Upper lobe of left lung (tissue), 4 donors: ENCODE data around the gene EXD1.

ENCODE experiments used
- EP300 ChIP-seq, 4 donors: sonication (generic); formaldehyde crosslinking; IDR thresholded peaks; one replicate each; pipeline ENCODE4 v1.5.1; 2017; ENCODE audit warnings: antibody characterized with exemption in 4 of 4, control low read depth in 2 of 4
- POLR2A ChIP-seq, 4 donors: fragments of 450-650 bp; IDR thresholded peaks; one replicate each; pipeline ENCODE4 v1.5.1; 2016 to 2017; ENCODE audit warnings: antibody characterized with exemption in 4 of 4, mild to moderate bottlenecking in 2 of 4
- POLR2AphosphoS5 ChIP-seq, 2 donors: sonication (generic); formaldehyde crosslinking; IDR thresholded peaks; one replicate each; pipeline ENCODE4 v1.5.1; 2017; ENCODE audit warnings: antibody characterized with exemption in 2 of 2
- TF ChIP-seq, protein P1 (sequence below), 6 experiments: fragments of 450-650 bp in 4 of 6; fragments of 200-600 bp in 2 of 6; sonication (generic) in 2 of 6; IDR thresholded peaks; one replicate each; pipeline ENCODE4 v1.5.1; 2016 to 2019; ENCODE audit warnings: antibody characterized with exemption in 6 of 6

DNA sequence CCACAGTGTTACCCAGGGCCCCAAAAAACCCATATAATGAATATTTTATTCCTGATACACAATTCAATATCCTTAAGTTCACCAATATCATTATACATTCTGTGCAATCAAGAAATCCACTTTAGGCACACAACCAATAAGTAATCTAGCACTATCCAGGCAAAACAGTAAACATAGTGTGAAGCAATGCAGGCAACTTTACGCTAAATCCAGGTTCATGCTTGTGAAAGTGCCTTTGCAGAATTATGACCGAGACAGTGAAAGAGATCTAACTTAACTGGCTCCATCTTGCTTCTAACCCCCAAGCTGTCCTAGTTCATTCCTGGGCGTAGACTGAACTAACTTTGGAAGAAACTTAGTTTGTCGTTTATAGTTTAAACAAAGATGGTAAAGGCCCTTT is 80.3 kb downstream of the EXD1 start:
- TF ChIP-seq, protein P1, sequence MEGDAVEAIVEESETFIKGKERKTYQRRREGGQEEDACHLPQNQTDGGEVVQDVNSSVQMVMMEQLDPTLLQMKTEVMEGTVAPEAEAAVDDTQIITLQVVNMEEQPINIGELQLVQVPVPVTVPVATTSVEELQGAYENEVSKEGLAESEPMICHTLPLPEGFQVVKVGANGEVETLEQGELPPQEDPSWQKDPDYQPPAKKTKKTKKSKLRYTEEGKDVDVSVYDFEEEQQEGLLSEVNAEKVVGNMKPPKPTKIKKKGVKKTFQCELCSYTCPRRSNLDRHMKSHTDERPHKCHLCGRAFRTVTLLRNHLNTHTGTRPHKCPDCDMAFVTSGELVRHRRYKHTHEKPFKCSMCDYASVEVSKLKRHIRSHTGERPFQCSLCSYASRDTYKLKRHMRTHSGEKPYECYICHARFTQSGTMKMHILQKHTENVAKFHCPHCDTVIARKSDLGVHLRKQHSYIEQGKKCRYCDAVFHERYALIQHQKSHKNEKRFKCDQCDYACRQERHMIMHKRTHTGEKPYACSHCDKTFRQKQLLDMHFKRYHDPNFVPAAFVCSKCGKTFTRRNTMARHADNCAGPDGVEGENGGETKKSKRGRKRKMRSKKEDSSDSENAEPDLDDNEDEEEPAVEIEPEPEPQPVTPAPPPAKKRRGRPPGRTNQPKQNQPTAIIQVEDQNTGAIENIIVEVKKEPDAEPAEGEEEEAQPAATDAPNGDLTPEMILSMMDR (IDR thresholded peaks at IDR 0.05) = no peak
- TF ChIP-seq POLR2A (IDR thresholded peaks at IDR 0.05) = no peak
- no peak for TF ChIP-seq POLR2AphosphoS5 (IDR thresholded peaks at IDR 0.05)
- no peak for TF ChIP-seq EP300 (IDR thresholded peaks at IDR 0.05)
